Activated CD4-positive, alpha-beta T cell treated with anti-CD3 and anti-CD28 coated beads, Interleukin-2, amount 50 U/mL, for 4 hours (primary cell): Measurements from ENCODE around the gene MTERF1.
"Not testable (repeated sequence)": the region's sequence is repeated elsewhere in the genome, so short reads cannot be mapped to it uniquely, and the experiment has no call there.

Source experiments
- DNase-seq, 2 experiments: peaks; one replicate each; pipeline ENCODE4 v3.0.0-alpha.2; 2020

Gene MTERF1

GRCh38 chr7:91883676-91884362 is 3.3 kb upstream of the MTERF1 start:
- DNase-seq: no peak

- no peak for DNase-seq
Observed at GRCh38 chr7:91880016-91880412, 488 bp downstream of the MTERF1 start.

GRCh38 chr7:91876391-91877133 is 3.9 kb downstream of the MTERF1 start:
- no peak for DNase-seq

GRCh38 chr7:91875851-91876250 is 4.7 kb downstream of the MTERF1 start:
- no peak for DNase-seq

- DNase-seq: no peak
Observed at GRCh38 chr7:91872928-91873327, 7.6 kb downstream of the MTERF1 start.

- DNase-seq: no peak
Observed at GRCh38 chr7:91872069-91872468, 8.4 kb downstream of the MTERF1 start.

GRCh38 chr7:91869661-91870060 is 10.8 kb downstream of the MTERF1 start:
- no peak for DNase-seq

- no peak for DNase-seq
Observed at GRCh38 chr7:91866599-91867148, 13.8 kb downstream of the MTERF1 start.

GRCh38 chr7:91865511-91865910 is 15.0 kb downstream of the MTERF1 start:
- no peak for DNase-seq

GRCh38 chr7:91864604-91865003 is 15.9 kb downstream of the MTERF1 start:
- not testable (repeated sequence) for DNase-seq

GRCh38 chr7:91864070-91864469 is 16.4 kb downstream of the MTERF1 start:
- no peak for DNase-seq

- DNase-seq: no peak
Observed at GRCh38 chr7:91852263-91852741, 28.2 kb downstream of the MTERF1 start.

- DNase-seq: no peak
Observed at GRCh38 chr7:91850455-91850854, 30.0 kb downstream of the MTERF1 start.

GRCh38 chr7:91847876-91848588 is 32.5 kb downstream of the MTERF1 start:
- no peak for DNase-seq

- DNase-seq: no peak
Observed at GRCh38 chr7:91847231-91847630, 33.3 kb downstream of the MTERF1 start.

- DNase-seq: no peak
Observed at GRCh38 chr7:91846436-91846835, 34.1 kb downstream of the MTERF1 start.

- DNase-seq: no peak
Observed at GRCh38 chr7:91843831-91844230, 36.7 kb downstream of the MTERF1 start.

- no peak for DNase-seq
Observed at GRCh38 chr7:91838439-91838838, 42.1 kb downstream of the MTERF1 start.

GRCh38 chr7:91837397-91838070 is 43.0 kb downstream of the MTERF1 start:
- no peak for DNase-seq

GRCh38 chr7:91835826-91836368 is 44.6 kb downstream of the MTERF1 start:
- no peak for DNase-seq

- DNase-seq: no peak
Observed at GRCh38 chr7:91835091-91835825, 45.2 kb downstream of the MTERF1 start.
